ENCODE measurements around the gene POLR2B. TPM values are rescaled to one million over a fixed set of nuclear protein-coding genes. Genes with fewer than 3 reads are reported as not detected.

Gene POLR2B
- total RNA-seq, 1 donor from 2014 or later = 67.8 TPM

- H3K27ac ChIP-seq = no peak overlapping the region
- ATAC-seq (no peak), DNase-seq (no peak)
- no peak for TF ChIP-seq CTCF (IDR thresholded peaks at IDR 0.05)
- H3K9me3 ChIP-seq = no peaks in the 10 kb centered on the region
- H3K4me1 ChIP-seq = peaks cover 6% of the 10 kb centered on the region
- H3K4me3 ChIP-seq = no peak overlapping the region
- peaks cover 49% of the 10 kb centered on the region for H3K36me3 ChIP-seq
- intact Hi-C loops (cut with DNase I) = no loop called here
- H3K27me3 ChIP-seq (ENCODE audit: low read depth) = no peaks in the 10 kb centered on the region
Observed at GRCh38 chr4:56961107-56961500, 17.6 kb upstream of the POLR2B start.

GRCh38 chr4:56971383-56971782 lies 7.3 kb upstream of the POLR2B start:
- intact Hi-C loops (cut with DNase I) = no loop called here
- DNase-seq (no peak), ATAC-seq (no peak)
- Histone ChIP-seq H3K9me3 (no peaks in the 10 kb centered on the region), H3K4me1 (peaks cover 21% of the 10 kb centered on the region), H3K27me3 (ENCODE audit: low read depth) (no peaks in the 10 kb centered on the region), H3K4me3 (no peak overlapping the region), H3K36me3 (peaks cover 79% of the 10 kb centered on the region), H3K27ac (no peak overlapping the region)
- TF ChIP-seq CTCF (IDR thresholded peaks at IDR 0.05) = no peak

- intact Hi-C loops (cut with DNase I) = no loop called here
- TF ChIP-seq CTCF (IDR thresholded peaks at IDR 0.05) = no peak
- no peak for DNase-seq
- H3K4me1 ChIP-seq = peaks cover 23% of the 10 kb centered on the region
- H3K9me3 ChIP-seq = no peaks in the 10 kb centered on the region
- H3K27ac ChIP-seq = no peak overlapping the region
- H3K36me3 ChIP-seq = peaks cover 69% of the 10 kb centered on the region
- H3K27me3 ChIP-seq (ENCODE audit: low read depth) = no peaks in the 10 kb centered on the region
- no peak overlapping the region for H3K4me3 ChIP-seq
- ATAC-seq = no peak
Observed at GRCh38 chr4:56972389-56972788, 6.3 kb upstream of the POLR2B start.

GRCh38 chr4:56972809-56973208 lies 5.9 kb upstream of the POLR2B start:
- Histone ChIP-seq H3K4me1 (peaks cover 23% of the 10 kb centered on the region), H3K27me3 (ENCODE audit: low read depth) (no peaks in the 10 kb centered on the region), H3K4me3 (no peak overlapping the region), H3K9me3 (no peaks in the 10 kb centered on the region), H3K27ac (no peak overlapping the region), H3K36me3 (peaks cover 65% of the 10 kb centered on the region)
- no peak for TF ChIP-seq CTCF (IDR thresholded peaks at IDR 0.05)
- no peak for ATAC-seq
- no peak for DNase-seq
- intact Hi-C loops (cut with DNase I) = no loop called here

- peaks cover 60% of the 10 kb centered on the region for H3K36me3 ChIP-seq
- H3K4me3 ChIP-seq = no peak overlapping the region
- no peak overlapping the region for H3K27ac ChIP-seq
- peaks cover 23% of the 10 kb centered on the region for H3K4me1 ChIP-seq
- intact Hi-C loops (cut with DNase I) = no loop called here
- DNase-seq (no peak), ATAC-seq (no peak)
- no peaks in the 10 kb centered on the region for H3K27me3 ChIP-seq (ENCODE audit: low read depth)
- no peak for TF ChIP-seq CTCF (IDR thresholded peaks at IDR 0.05)
- H3K9me3 ChIP-seq = no peaks in the 10 kb centered on the region
Observed at GRCh38 chr4:56973336-56973735, 5.4 kb upstream of the POLR2B start.

Data from lower lobe of right lung (tissue), 2 donors.